IMR-90 (cell line): ENCODE data around the gene OXA1L. TPM values are rescaled to one million over a fixed set of nuclear protein-coding genes. Genes with fewer than 3 reads are reported as not detected.

Experiments
- ATAC-seq: fragments of 200-7000 bp; cut with Tn5 transposase; 2 replicates; pipeline ENCODE4 v1.9.1; 2020; ENCODE audit warnings: low read depth, mild to moderate bottlenecking, moderate library complexity
- BruUV-seq: library from RNA; stranded (reverse); fragments of 400-500 nt; replicated peaks from 2 replicates; lab custom pipeline; 2021; lab: Mats Ljungman, UMichigan
- CTCF ChIA-PET: fragments of 300-600 bp; formaldehyde crosslinking; extraction: SDS; loops from one replicate; lab custom pipeline; 2021; ENCODE audit warnings: antibody characterized with exemption; lab: Yijun Ruan, JAX
- POLR2A ChIA-PET: fragments of 300-600 bp; sonication (Branson Sonifier 250); formaldehyde crosslinking; loops from one replicate; lab custom pipeline; 2022; ENCODE audit warnings: antibody characterized with exemption; ENCODE audit not compliant: unreplicated experiment; lab: Charles Lee
- DNase-seq: peaks from one replicate; pipeline ENCODE4 v3.0.0; 2013
- H2AFZ ChIP-seq: replicated peaks from 2 replicates; pipeline ENCODE3; 2013; ENCODE audit warnings: low read length, mild to moderate bottlenecking; ENCODE audit not compliant: poor library complexity
- H2AK5ac ChIP-seq: 2 replicates; pipeline ENCODE4 v1.6.1; 2013; ENCODE audit warnings: low read depth, low read length, inconsistent platforms
- H2AK9ac ChIP-seq: replicated peaks from 2 replicates; pipeline ENCODE3; 2013; ENCODE audit warnings: mild to moderate bottlenecking, low read depth, low read length, moderate library complexity; ENCODE audit not compliant: poor library complexity
- H2BK120ac ChIP-seq: 2 replicates; pipeline ENCODE4 v1.6.1; 2013; ENCODE audit warnings: low read depth, low read length, inconsistent platforms
- H2BK15ac ChIP-seq: 3 replicates; pipeline ENCODE4 v1.6.1; 2013; ENCODE audit warnings: low read depth, low read length, inconsistent platforms
- H2BK20ac ChIP-seq: 2 replicates; pipeline ENCODE4 v1.6.1; 2013; ENCODE audit warnings: low read depth, mild to moderate bottlenecking, inconsistent platforms, low read length, moderate library complexity
- H2BK5ac ChIP-seq: 2 replicates; pipeline ENCODE4 v1.6.1; 2013; ENCODE audit warnings: mild to moderate bottlenecking, low read depth, low read length, inconsistent platforms; ENCODE audit not compliant: poor library complexity, severe bottlenecking
- H3K14ac ChIP-seq: replicated peaks from 2 replicates; pipeline ENCODE4 v1.6.1; 2013; ENCODE audit warnings: low read depth, low read length, inconsistent platforms
- H3K18ac ChIP-seq: 2 replicates; pipeline ENCODE4 v1.6.1; 2013; ENCODE audit warnings: low read depth, low read length, control low read depth
- H3K23ac ChIP-seq: 2 replicates; pipeline ENCODE4 v1.6.1; 2013; ENCODE audit warnings: low read depth, low read length, inconsistent platforms
- H3K27ac ChIP-seq: 2 replicates; pipeline ENCODE4 v1.5.1; 2013; ENCODE audit warnings: mild to moderate bottlenecking, control low read depth, low read length; ENCODE audit not compliant: insufficient read depth
- H3K27me3 ChIP-seq: 2 replicates; pipeline ENCODE4 v1.6.1; 2013; ENCODE audit warnings: low read length; ENCODE audit not compliant: control insufficient read depth, insufficient read depth
- H3K36me3 ChIP-seq: 2 replicates; pipeline ENCODE4 v1.6.1; 2013; ENCODE audit warnings: low read length, mixed read lengths; ENCODE audit not compliant: control insufficient read depth, insufficient read depth
- H3K4ac ChIP-seq: 2 replicates; pipeline ENCODE4 v1.6.1; 2013; ENCODE audit warnings: low read depth, low read length, inconsistent platforms
- H3K4me1 ChIP-seq: 2 replicates; pipeline ENCODE4 v1.6.1; 2013; ENCODE audit warnings: low read length, mixed read lengths; ENCODE audit not compliant: control insufficient read depth, insufficient read depth
- H3K4me2 ChIP-seq: 2 replicates; pipeline ENCODE4 v1.6.1; 2013; ENCODE audit warnings: low read depth, mild to moderate bottlenecking, control low read depth, low read length, moderate library complexity
- H3K4me3 ChIP-seq: 2 replicates; pipeline ENCODE4 v1.5.1; 2013; ENCODE audit warnings: low read depth, mild to moderate bottlenecking, control low read depth, low read length, moderate library complexity; ENCODE audit not compliant: insufficient read depth
- H3K56ac ChIP-seq: 2 replicates; pipeline ENCODE4 v1.6.1; 2013; ENCODE audit warnings: low read length, inconsistent platforms; ENCODE audit not compliant: insufficient read depth; ENCODE audit errors: extremely low read depth
- H3K79me1 ChIP-seq, 2 experiments: 2 replicates each; pipeline ENCODE4 v1.6.1; 2013; ENCODE audit warnings: low read length in 2 of 2, inconsistent platforms in 1 of 2, low read depth in 1 of 2
- H3K9ac ChIP-seq: 2 replicates; pipeline ENCODE4 v1.6.1; 2013; ENCODE audit warnings: low read depth, low read length, control low read depth
- H3K9me1 ChIP-seq: 2 replicates; pipeline ENCODE4 v1.6.1; 2013; ENCODE audit warnings: low read length, inconsistent platforms; ENCODE audit not compliant: insufficient read depth
- H3K9me3 ChIP-seq: 2 replicates; pipeline ENCODE4 v1.6.1; 2013; ENCODE audit warnings: low read length; ENCODE audit not compliant: control insufficient read depth, insufficient read depth
- H4K20me1 ChIP-seq: 2 replicates; pipeline ENCODE4 v1.6.1; 2013; ENCODE audit warnings: low read length, inconsistent platforms; ENCODE audit not compliant: insufficient read depth
- H4K5ac ChIP-seq: 2 replicates; pipeline ENCODE4 v1.6.1; 2013; ENCODE audit warnings: mild to moderate bottlenecking, low read depth, low read length, control low read depth
- H4K8ac ChIP-seq, 2 experiments: 2 replicates each; pipeline ENCODE4 v1.6.1; 2013; ENCODE audit warnings: low read depth in 2 of 2, low read length in 2 of 2, control low read depth in 1 of 2, inconsistent platforms in 1 of 2
- H4K91ac ChIP-seq: 2 replicates; pipeline ENCODE4 v1.6.1; 2013; ENCODE audit warnings: low read depth, low read length, inconsistent platforms; ENCODE audit not compliant: insufficient read depth
- BHLHE40 ChIP-seq: fragments of 150-350 bp; IDR thresholded peaks from 2 replicates; pipeline ENCODE4 v1.6.1; 2016; ENCODE audit warnings: mild to moderate bottlenecking, low read depth, low read length
- CEBPB ChIP-seq: IDR thresholded peaks from 2 replicates; pipeline ENCODE4 v1.6.1; 2012; ENCODE audit warnings: low read depth, low read length, improper control_type of control experiment
- CHD1 ChIP-seq: IDR thresholded peaks from 2 replicates; pipeline ENCODE4 v1.6.1; 2012; ENCODE audit warnings: low read depth, low read length, improper control_type of control experiment
- FOS ChIP-seq: fragments of 150-350 bp; IDR thresholded peaks from 2 replicates; pipeline ENCODE4 v1.6.1; 2016; ENCODE audit warnings: low read depth, low read length
- MAFK ChIP-seq: IDR thresholded peaks from 2 replicates; pipeline ENCODE4 v1.6.1; 2012; ENCODE audit warnings: low read depth, low read length, improper control_type of control experiment
- MAZ ChIP-seq: IDR thresholded peaks from 2 replicates; pipeline ENCODE4 v1.6.1; 2012; ENCODE audit warnings: low read depth, mild to moderate bottlenecking, low read length, improper control_type of control experiment, moderate library complexity, borderline replicate concordance
- MXI1 ChIP-seq: IDR thresholded peaks from 2 replicates; pipeline ENCODE4 v1.6.1; 2012; ENCODE audit warnings: low read depth, mild to moderate bottlenecking, low read length, moderate library complexity, borderline replicate concordance
- NFE2L2 ChIP-seq: fragments of 150-350 bp; IDR thresholded peaks from 2 replicates; pipeline ENCODE4 v1.6.1; 2016; ENCODE audit warnings: low read depth, mild to moderate bottlenecking, low read length
- POLR2A ChIP-seq: IDR thresholded peaks from 2 replicates; pipeline ENCODE4 v1.6.1; 2012; ENCODE audit warnings: mild to moderate bottlenecking, low read depth, low read length
- RAD21 ChIP-seq: IDR thresholded peaks from 2 replicates; pipeline ENCODE4 v1.6.1; 2012; ENCODE audit warnings: low read length, improper control_type of control experiment
- RCOR1 ChIP-seq: IDR thresholded peaks from 2 replicates; pipeline ENCODE4 v1.6.1; 2012; ENCODE audit warnings: mild to moderate bottlenecking, low read length, improper control_type of control experiment; ENCODE audit not compliant: insufficient replicate concordance
- RFX5 ChIP-seq: IDR thresholded peaks from 2 replicates; pipeline ENCODE4 v1.8.0; 2012; ENCODE audit warnings: low read depth, mild to moderate bottlenecking, low read length, moderate library complexity
- SMC3 ChIP-seq: fragments of 150-350 bp; IDR thresholded peaks from 2 replicates; pipeline ENCODE4 v1.6.1; 2016; ENCODE audit warnings: low read depth, mild to moderate bottlenecking, antibody characterized with exemption, low read length, moderate library complexity
- WGBS, 2 experiments: methylation state at CpG; one replicate each; pipeline versions ENCODE4 v1.1.5 to v1.1.7; 2013; ENCODE audit warnings: missing lambda C conversion rate in 2 of 2; ENCODE audit not compliant: insufficient read length in 1 of 2; ENCODE audit errors: extremely low coverage in 2 of 2; 5-methylcytosine and 5-hydroxymethylcytosine counted together
- dilution Hi-C: fragments of 300-500 bp; cut with HindIII; formaldehyde crosslinking; loops from one replicate; pipeline ENCODE4 v1.14.3; 2018; ENCODE audit warnings: low sequenced_read_pairs; ENCODE audit not compliant: unreplicated experiment
- in situ Hi-C: fragments of 300-500 bp; cut with MboI; formaldehyde crosslinking; loops from 3 replicates; pipeline ENCODE4 v1.14.3; 2019; ENCODE audit warnings: low sequenced_read_pairs, inconsistent platforms, mixed read lengths
- intact Hi-C: fragments of 100-400 bp; cut with micrococcal nuclease; formaldehyde crosslinking; loops from 2 replicates; pipeline ENCODE4 v1.10.0; 2022
- polyA plus RNA-seq, 3 experiments: library from polyadenylated mRNA; depleted of rRNA; stranded (reverse); fragments of >200 nt; gene quantifications; 2 replicates each; pipeline ENCODE4 v1.2.3, GENCODE V29; 2012; ENCODE audit warnings: low replicate concordance in 1 of 3
- total RNA-seq: library from RNA; depleted of rRNA; stranded (reverse); fragments of >200 nt; gene quantifications from 2 replicates; pipeline ENCODE4 v1.2.3, GENCODE V29; 2012
- TF ChIP-seq, protein P1 (sequence below): conservative IDR thresholded peaks from 2 replicates; pipeline ENCODE4 v1.5.1; 2012; ENCODE audit warnings: mild to moderate bottlenecking, low read depth, low read length, improper control_type of control experiment
- TF ChIP-seq, protein P2 (sequence below): fragments of 150-350 bp; IDR thresholded peaks from 2 replicates; pipeline ENCODE4 v1.6.1; 2016; ENCODE audit warnings: low read depth, mild to moderate bottlenecking, low read length, moderate library complexity, borderline replicate concordance
- TF ChIP-seq, protein P3 (sequence below): fragments of 150-350 bp; IDR thresholded peaks from 2 replicates; pipeline ENCODE4 v1.6.1; 2017; ENCODE audit warnings: mild to moderate bottlenecking, antibody characterized with exemption, low read length, low read depth

OXA1L gene
- total and polyA plus RNA-seq, 2 of the 4 experiments (the other 2 are of a cell fraction): 47.3 to 113 TPM

DNA sequence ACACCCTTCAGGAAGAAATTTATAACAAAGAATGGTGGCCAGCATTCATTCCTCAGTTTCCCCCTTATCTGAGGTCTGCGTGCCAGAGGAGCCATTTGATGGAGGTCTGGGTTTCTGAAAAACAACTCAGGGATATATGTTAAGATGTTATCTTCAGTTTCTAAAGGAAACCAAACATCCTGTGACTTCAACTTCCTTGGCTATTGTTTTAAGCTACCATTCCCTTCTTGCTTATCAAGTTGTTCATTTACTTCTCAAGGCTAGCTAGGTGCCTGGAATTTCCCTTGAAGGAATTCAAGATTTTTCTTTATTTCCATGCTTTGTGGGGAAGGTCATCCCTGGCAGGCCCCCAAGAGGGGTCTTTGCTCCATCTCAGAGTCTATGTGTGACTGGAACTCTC, 27.1 kb upstream of the OXA1L start:
- POLR2A ChIA-PET: no interaction called here
- no peak overlapping the region for H2AK9ac ChIP-seq
- H3K9me3 ChIP-seq: 0 out of 2 replicates have a peak, but pooled peaks cover 3% of the 10 kb centered on the region
- H2AFZ ChIP-seq: no peak overlapping the region
- H3K56ac ChIP-seq: no peak overlapping the region
- H3K9ac ChIP-seq: no peak overlapping the region
- no peak overlapping the region for H2BK20ac ChIP-seq
- no peak overlapping the region for H3K23ac ChIP-seq
- CTCF ChIA-PET: interaction anchor here (0.6 to 1.2 kb wide), 2 partner anchors 10 to 211 kb away, joined by 3 to 4 read pairs; no protein-coding TSS in a partner anchor
- H2AK5ac ChIP-seq: no peak overlapping the region
- DNase-seq: no peak
- no peak overlapping the region for H3K27ac ChIP-seq
- in situ Hi-C loops (no loop called here), dilution Hi-C loops (no loop called here), intact Hi-C loops (no loop called here)
- no peaks in the 10 kb centered on the region for H4K20me1 ChIP-seq
- no peak for ATAC-seq
- H3K14ac ChIP-seq: no peak overlapping the region
- H3K18ac ChIP-seq: no peak overlapping the region
- no peak overlapping the region for H3K4ac ChIP-seq
- no peak overlapping the region for H2BK5ac ChIP-seq
- WGBS, 2 experiments: no CpG with 5 or more reads among the region's 1 CpG
- no peaks in the 10 kb centered on the region for H3K4me1 ChIP-seq
- H3K4me2 ChIP-seq: no peak overlapping the region
- no peak overlapping the region for H3K4me3 ChIP-seq
- no peaks in the 10 kb centered on the region for H3K79me1 ChIP-seq
- no peaks in the 10 kb centered on the region for H3K9me1 ChIP-seq
- H4K8ac ChIP-seq: no peak overlapping the region
- no peak for TF ChIP-seq RFX5
- no peak for TF ChIP-seq CHD1
- no peak for TF ChIP-seq FOS
- TF ChIP-seq SMC3: no peak
- no peak for TF ChIP-seq MXI1
- TF ChIP-seq, protein P1, sequence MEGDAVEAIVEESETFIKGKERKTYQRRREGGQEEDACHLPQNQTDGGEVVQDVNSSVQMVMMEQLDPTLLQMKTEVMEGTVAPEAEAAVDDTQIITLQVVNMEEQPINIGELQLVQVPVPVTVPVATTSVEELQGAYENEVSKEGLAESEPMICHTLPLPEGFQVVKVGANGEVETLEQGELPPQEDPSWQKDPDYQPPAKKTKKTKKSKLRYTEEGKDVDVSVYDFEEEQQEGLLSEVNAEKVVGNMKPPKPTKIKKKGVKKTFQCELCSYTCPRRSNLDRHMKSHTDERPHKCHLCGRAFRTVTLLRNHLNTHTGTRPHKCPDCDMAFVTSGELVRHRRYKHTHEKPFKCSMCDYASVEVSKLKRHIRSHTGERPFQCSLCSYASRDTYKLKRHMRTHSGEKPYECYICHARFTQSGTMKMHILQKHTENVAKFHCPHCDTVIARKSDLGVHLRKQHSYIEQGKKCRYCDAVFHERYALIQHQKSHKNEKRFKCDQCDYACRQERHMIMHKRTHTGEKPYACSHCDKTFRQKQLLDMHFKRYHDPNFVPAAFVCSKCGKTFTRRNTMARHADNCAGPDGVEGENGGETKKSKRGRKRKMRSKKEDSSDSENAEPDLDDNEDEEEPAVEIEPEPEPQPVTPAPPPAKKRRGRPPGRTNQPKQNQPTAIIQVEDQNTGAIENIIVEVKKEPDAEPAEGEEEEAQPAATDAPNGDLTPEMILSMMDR: no peak
- no peak for TF ChIP-seq MAFK
- TF ChIP-seq NFE2L2: no peak
- TF ChIP-seq POLR2A: no peak
- TF ChIP-seq BHLHE40: no peak
- TF ChIP-seq CEBPB: no peak
- no peak for TF ChIP-seq RAD21
- TF ChIP-seq, protein P2, sequence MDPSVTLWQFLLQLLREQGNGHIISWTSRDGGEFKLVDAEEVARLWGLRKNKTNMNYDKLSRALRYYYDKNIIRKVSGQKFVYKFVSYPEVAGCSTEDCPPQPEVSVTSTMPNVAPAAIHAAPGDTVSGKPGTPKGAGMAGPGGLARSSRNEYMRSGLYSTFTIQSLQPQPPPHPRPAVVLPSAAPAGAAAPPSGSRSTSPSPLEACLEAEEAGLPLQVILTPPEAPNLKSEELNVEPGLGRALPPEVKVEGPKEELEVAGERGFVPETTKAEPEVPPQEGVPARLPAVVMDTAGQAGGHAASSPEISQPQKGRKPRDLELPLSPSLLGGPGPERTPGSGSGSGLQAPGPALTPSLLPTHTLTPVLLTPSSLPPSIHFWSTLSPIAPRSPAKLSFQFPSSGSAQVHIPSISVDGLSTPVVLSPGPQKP: no peak
- TF ChIP-seq, protein P3, sequence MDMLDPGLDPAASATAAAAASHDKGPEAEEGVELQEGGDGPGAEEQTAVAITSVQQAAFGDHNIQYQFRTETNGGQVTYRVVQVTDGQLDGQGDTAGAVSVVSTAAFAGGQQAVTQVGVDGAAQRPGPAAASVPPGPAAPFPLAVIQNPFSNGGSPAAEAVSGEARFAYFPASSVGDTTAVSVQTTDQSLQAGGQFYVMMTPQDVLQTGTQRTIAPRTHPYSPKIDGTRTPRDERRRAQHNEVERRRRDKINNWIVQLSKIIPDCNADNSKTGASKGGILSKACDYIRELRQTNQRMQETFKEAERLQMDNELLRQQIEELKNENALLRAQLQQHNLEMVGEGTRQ: no peak
- TF ChIP-seq MAZ: no peak
- TF ChIP-seq RCOR1: no peak
- no peaks in the 10 kb centered on the region; the same call in none of the 2 replicates for H3K27me3 ChIP-seq
- no peaks in the 10 kb centered on the region for H3K36me3 ChIP-seq
- no peak overlapping the region for H4K91ac ChIP-seq
- H2BK120ac ChIP-seq: no peak overlapping the region
- BruUV-seq: no TSS peak
- no peak overlapping the region for H2BK15ac ChIP-seq
- H4K5ac ChIP-seq: no peak overlapping the region
